ENCODE results near the gene AASS.
"Not testable (repeated sequence)": the region's sequence is repeated elsewhere in the genome, so short reads cannot be mapped to it uniquely, and the experiment has no call there.

The AASS gene

DNA sequence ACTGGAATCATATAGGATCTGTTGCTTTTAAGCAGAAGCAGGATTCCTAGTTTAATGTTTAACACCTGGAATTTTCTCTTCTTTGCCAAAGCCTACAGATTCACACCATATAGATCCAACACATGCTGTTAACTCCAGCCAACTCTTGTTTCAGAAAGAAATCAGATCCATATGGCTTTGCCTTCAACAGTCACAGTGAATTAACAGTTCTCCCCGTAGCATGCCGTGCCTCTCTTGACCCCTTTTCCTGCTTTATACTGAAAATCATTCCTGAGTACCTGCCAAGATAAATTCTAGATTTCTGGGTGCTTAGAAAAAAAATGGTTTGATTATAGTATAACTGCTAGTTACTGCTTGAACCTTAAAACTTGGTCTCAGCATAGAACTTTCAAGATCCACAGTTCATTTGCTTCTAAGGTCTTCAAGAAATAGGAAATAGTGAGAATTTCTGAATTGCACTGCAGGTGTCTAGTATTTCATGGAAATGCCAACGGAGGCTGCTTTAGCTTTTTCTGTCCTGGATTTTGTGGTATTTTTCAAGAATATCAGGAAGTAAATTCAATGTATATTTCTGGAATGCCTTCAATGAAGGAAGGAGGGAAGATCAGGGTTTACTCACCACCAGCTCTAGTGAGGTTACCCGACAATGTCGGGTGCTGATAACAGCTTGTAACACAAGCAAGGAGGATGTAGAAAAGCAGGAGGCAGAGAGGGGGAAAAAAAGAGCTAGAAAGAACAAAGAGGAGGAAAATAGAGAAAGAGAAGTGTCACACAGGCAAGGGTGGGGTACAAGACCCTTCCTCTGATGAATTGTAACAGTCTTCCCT is 6.6 kb downstream of the AASS start:
- peak overlapping the region in 1 of 2 experiments; percentile 45 for H3K27ac ChIP-seq (ENCODE audit: insufficient read depth in 1 of 2, low read depth in 1 of 2, low read length in 2 of 2, poor library complexity in 1 of 2, severe bottlenecking in 2 of 2)
- H3K9me3 ChIP-seq (ENCODE audit: control extremely low read depth in 1 of 5, control insufficient read depth in 4 of 5, insufficient read depth in 2 of 5, low read depth in 1 of 5, low read length in 4 of 5) = no peaks in the 10 kb centered on the region
- ChIA-PET POLR2A (no interaction called here), CTCF (interaction anchor here (1.9 kb wide), 1 partner anchor 45 kb away, joined by 4 read pairs; no protein-coding TSS in a partner anchor)
- H3K36me3 ChIP-seq (ENCODE audit: control insufficient read depth in 4 of 4, insufficient read depth in 4 of 4, low read length in 3 of 4) = no peaks in the 10 kb centered on the region
- peak overlapping the region in 6 of 7 experiments; percentile 31 to 76 (median 60) for H3K4me3 ChIP-seq (ENCODE audit: control insufficient read depth in 1 of 7, extremely low read depth in 1 of 7, insufficient read depth in 4 of 7, low read depth in 2 of 7, low read length in 6 of 7)
- peaks cover 0 to 6% (median 0%) of the 10 kb centered on the region in 5 experiments for H3K27me3 ChIP-seq (replicated peaks in 2 of 5; ENCODE audit: control insufficient read depth in 4 of 5, insufficient read depth in 5 of 5, low read length in 4 of 5)
- peak; percentile 7 to 47 (median 28) for DNase-seq
- 0% methylated on average over 3 of the region's 5 CpGs for WGBS (ENCODE audit: insufficient coverage)
- peaks cover 0 to 20% (median 4%) of the 10 kb centered on the region in 4 experiments for H3K4me1 ChIP-seq (ENCODE audit: control extremely low read depth in 1 of 4, control insufficient read depth in 4 of 4, insufficient read depth in 4 of 4, low read length in 3 of 4)

DNA sequence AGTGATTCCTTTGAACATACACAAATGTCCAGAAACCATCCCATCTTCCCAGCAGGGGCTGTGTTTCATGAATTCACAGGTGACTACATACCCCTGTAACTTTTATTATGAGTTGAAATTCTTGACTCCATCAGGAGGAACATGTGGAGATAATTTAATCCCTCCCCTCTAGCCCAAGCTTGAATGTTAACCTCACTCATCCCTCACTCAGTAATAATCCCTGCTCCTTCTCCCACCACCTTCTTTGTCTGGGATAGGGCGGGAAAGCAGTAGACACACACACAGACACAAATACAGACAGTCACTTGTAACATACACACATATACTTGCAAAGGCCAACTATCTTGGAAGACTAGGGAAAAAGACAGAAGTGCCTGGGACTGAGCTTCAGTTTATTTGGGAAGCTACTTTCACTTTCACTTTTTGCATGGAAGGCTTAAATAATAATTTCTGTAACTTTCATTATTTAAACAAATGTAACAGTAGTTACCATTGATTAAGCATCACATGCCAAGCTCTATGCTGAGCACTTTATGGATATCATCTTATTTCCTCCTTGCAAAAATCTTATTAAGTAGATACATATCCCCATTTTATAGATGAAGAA is 7.3 kb downstream of the AASS start:
- DNase-seq = peak; percentile 7 to 44 (median 34)
- ChIA-PET POLR2A (no interaction called here), CTCF (interaction anchor here (1.9 kb wide), 1 partner anchor 44 kb away, joined by 4 read pairs; no protein-coding TSS in a partner anchor)
- peak overlapping the region in 1 of 2 experiments; percentile 29 for H3K27ac ChIP-seq (ENCODE audit: insufficient read depth in 1 of 2, low read depth in 1 of 2, low read length in 2 of 2, poor library complexity in 1 of 2, severe bottlenecking in 2 of 2)
- WGBS (ENCODE audit: insufficient coverage) = no CpG with 5 or more reads among the region's 1 CpG
- H3K4me3 ChIP-seq (ENCODE audit: control insufficient read depth in 1 of 7, extremely low read depth in 1 of 7, insufficient read depth in 4 of 7, low read depth in 2 of 7, low read length in 6 of 7) = peak overlapping the region in 6 of 7 experiments; percentile 30 to 76 (median 60)
- H3K9me3 ChIP-seq (ENCODE audit: control extremely low read depth in 1 of 5, control insufficient read depth in 4 of 5, insufficient read depth in 2 of 5, low read depth in 1 of 5, low read length in 4 of 5) = no peaks in the 10 kb centered on the region
- peaks cover 0 to under 1% (median 0%) of the 10 kb centered on the region in 5 experiments for H3K27me3 ChIP-seq (replicated peaks in 2 of 5; ENCODE audit: control insufficient read depth in 4 of 5, insufficient read depth in 5 of 5, low read length in 4 of 5)
- peaks cover 0 to under 1% (median 0%) of the 10 kb centered on the region in 4 experiments for H3K36me3 ChIP-seq (ENCODE audit: control insufficient read depth in 4 of 4, insufficient read depth in 4 of 4, low read length in 3 of 4)
- H3K4me1 ChIP-seq (ENCODE audit: control extremely low read depth in 1 of 4, control insufficient read depth in 4 of 4, insufficient read depth in 4 of 4, low read length in 3 of 4) = peaks cover 0 to 20% (median 4%) of the 10 kb centered on the region in 4 experiments

DNA sequence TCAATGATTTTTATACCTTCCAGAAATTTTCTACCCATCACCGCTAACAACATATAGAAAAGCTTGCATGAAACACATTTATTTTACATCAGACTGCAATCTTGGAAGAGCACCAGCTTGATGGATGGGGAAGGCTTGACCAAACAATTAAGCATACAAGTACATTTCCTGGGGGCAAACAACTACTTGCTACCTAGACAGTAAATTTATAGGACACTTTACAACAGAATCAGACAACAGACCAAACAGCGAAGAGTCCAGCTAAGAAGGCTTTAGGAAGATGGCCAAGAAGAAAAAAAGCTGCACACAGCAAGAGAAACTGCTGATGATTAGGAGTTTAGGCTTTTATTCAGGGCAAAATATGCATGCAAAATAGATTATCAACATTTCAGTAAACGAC is 8.0 kb downstream of the AASS start:
- ChIA-PET CTCF (interaction anchor here (1.9 kb wide), 1 partner anchor 44 kb away, joined by 4 read pairs; no protein-coding TSS in a partner anchor), POLR2A (no interaction called here)
- Histone ChIP-seq H3K9me3 (ENCODE audit: control extremely low read depth in 1 of 5, control insufficient read depth in 4 of 5, insufficient read depth in 2 of 5, low read depth in 1 of 5, low read length in 4 of 5) (no peaks in the 10 kb centered on the region), H3K4me1 (ENCODE audit: control extremely low read depth in 1 of 4, control insufficient read depth in 4 of 4, insufficient read depth in 4 of 4, low read length in 3 of 4) (peaks cover 0 to 20% (median 4%) of the 10 kb centered on the region in 4 experiments), H3K27me3 (replicated peaks in 2 of 5; ENCODE audit: control insufficient read depth in 4 of 5, insufficient read depth in 5 of 5, low read length in 4 of 5) (no peaks in the 10 kb centered on the region), H3K27ac (ENCODE audit: insufficient read depth in 1 of 2, low read depth in 1 of 2, low read length in 2 of 2, poor library complexity in 1 of 2, severe bottlenecking in 2 of 2) (no peak overlapping the region), H3K36me3 (ENCODE audit: control insufficient read depth in 4 of 4, insufficient read depth in 4 of 4, low read length in 3 of 4) (peaks cover 0 to 3% (median 0%) of the 10 kb centered on the region in 4 experiments), H3K4me3 (ENCODE audit: control insufficient read depth in 1 of 7, extremely low read depth in 1 of 7, insufficient read depth in 4 of 7, low read depth in 2 of 7, low read length in 6 of 7) (no peak overlapping the region)
- no CpG with 5 or more reads among the region's 3 CpGs for WGBS (ENCODE audit: insufficient coverage)
- DNase-seq = no peak

DNA sequence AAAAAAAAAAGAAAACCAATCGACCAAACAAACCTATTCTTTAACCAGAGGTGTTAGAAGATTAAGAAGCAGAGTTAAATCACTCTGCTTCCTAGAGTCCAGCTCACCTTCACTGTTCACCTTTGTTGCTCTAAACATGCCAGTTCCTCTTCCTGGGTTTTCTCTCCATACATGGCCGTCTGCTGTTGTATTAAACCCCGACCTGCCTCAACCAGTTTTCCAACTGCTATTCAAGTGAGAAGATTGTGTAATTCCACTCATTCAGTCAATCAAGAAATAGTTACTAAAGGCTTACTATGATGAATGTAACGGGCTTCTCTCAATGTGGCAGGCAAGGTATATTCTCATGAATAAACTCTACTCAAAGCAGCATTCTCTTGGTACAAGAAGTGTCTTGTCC is 8.8 kb downstream of the AASS start:
- ChIA-PET CTCF (interaction anchor here (1.9 kb wide), 1 partner anchor 43 kb away, joined by 4 read pairs; no protein-coding TSS in a partner anchor), POLR2A (no interaction called here)
- DNase-seq = no peak
- no peaks in the 10 kb centered on the region for H3K9me3 ChIP-seq (ENCODE audit: control extremely low read depth in 1 of 5, control insufficient read depth in 4 of 5, insufficient read depth in 2 of 5, low read depth in 1 of 5, low read length in 4 of 5)
- H3K4me3 ChIP-seq (ENCODE audit: control insufficient read depth in 1 of 7, extremely low read depth in 1 of 7, insufficient read depth in 4 of 7, low read depth in 2 of 7, low read length in 6 of 7) = no peak overlapping the region
- WGBS (ENCODE audit: insufficient coverage) = no CpG with 5 or more reads among the region's 4 CpGs
- peaks cover 0 to 3% (median 0%) of the 10 kb centered on the region in 4 experiments for H3K36me3 ChIP-seq (ENCODE audit: control insufficient read depth in 4 of 4, insufficient read depth in 4 of 4, low read length in 3 of 4)
- H3K27me3 ChIP-seq (replicated peaks in 2 of 5; ENCODE audit: control insufficient read depth in 4 of 5, insufficient read depth in 5 of 5, low read length in 4 of 5) = no peaks in the 10 kb centered on the region
- H3K27ac ChIP-seq (ENCODE audit: insufficient read depth in 1 of 2, low read depth in 1 of 2, low read length in 2 of 2, poor library complexity in 1 of 2, severe bottlenecking in 2 of 2) = no peak overlapping the region
- peaks cover 0 to 20% (median 4%) of the 10 kb centered on the region in 4 experiments for H3K4me1 ChIP-seq (ENCODE audit: control extremely low read depth in 1 of 4, control insufficient read depth in 4 of 4, insufficient read depth in 4 of 4, low read length in 3 of 4)

DNA sequence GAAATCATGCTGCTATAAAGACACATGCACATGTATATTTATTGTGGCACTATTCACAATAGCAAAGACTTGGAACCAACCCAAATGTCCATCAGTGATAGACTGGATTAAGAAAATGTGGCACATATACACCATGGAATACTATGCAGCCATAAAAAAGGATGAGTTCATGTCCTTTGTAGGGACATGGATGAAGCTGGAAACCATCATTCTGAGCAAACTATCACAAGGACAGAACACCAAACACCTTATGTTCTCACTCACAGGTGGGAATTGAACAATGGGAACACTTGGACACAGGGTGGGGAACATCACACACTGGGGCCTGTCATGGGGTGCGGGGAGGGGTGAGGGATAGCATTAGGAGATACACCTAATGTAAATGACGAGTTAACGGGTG is 9.3 kb downstream of the AASS start:
- POLR2A ChIA-PET; H3K36me3 ChIP-seq (ENCODE audit: control insufficient read depth in 4 of 4, insufficient read depth in 4 of 4, low read length in 3 of 4); H3K9me3 ChIP-seq (ENCODE audit: control extremely low read depth in 1 of 5, control insufficient read depth in 4 of 5, insufficient read depth in 2 of 5, low read depth in 1 of 5, low read length in 4 of 5); H3K4me3 ChIP-seq (ENCODE audit: control insufficient read depth in 1 of 7, extremely low read depth in 1 of 7, insufficient read depth in 4 of 7, low read depth in 2 of 7, low read length in 6 of 7); H3K27me3 ChIP-seq (replicated peaks in 2 of 5; ENCODE audit: control insufficient read depth in 4 of 5, insufficient read depth in 5 of 5, low read length in 4 of 5); DNase-seq; CTCF ChIA-PET; H3K27ac ChIP-seq (ENCODE audit: insufficient read depth in 1 of 2, low read depth in 1 of 2, low read length in 2 of 2, poor library complexity in 1 of 2, severe bottlenecking in 2 of 2): not testable (repeated sequence)
- peaks cover 0 to 20% (median 4%) of the 10 kb centered on the region in 4 experiments for H3K4me1 ChIP-seq (ENCODE audit: control extremely low read depth in 1 of 4, control insufficient read depth in 4 of 4, insufficient read depth in 4 of 4, low read length in 3 of 4)
- no CpG with 5 or more reads among the region's 3 CpGs for WGBS (ENCODE audit: insufficient coverage)

DNA sequence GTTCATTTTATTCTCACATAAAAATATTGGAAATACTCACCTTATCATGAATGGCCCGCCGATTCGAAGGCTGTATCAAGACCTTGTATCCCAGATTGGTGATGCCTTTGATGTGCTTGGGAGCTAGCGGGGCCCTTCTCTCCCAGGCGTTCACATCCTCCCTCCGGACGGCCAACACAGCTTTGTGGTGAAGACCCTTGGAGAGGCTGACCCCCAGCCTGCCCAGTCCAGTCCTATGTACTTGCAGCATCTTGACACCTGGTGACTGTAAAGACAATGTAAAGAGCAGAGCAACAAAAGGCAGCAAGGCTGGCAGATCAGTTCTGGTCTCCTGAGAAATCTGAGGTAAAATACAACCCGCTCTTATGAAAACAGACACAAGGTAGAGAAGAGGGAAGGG is 10.6 kb downstream of the AASS start:
- Histone ChIP-seq H3K4me3 (ENCODE audit: control insufficient read depth in 1 of 7, extremely low read depth in 1 of 7, insufficient read depth in 4 of 7, low read depth in 2 of 7, low read length in 6 of 7) (no peak overlapping the region), H3K4me1 (ENCODE audit: control extremely low read depth in 1 of 4, control insufficient read depth in 4 of 4, insufficient read depth in 4 of 4, low read length in 3 of 4) (peaks cover 0 to 17% (median 4%) of the 10 kb centered on the region in 4 experiments), H3K9me3 (ENCODE audit: control extremely low read depth in 1 of 5, control insufficient read depth in 4 of 5, insufficient read depth in 2 of 5, low read depth in 1 of 5, low read length in 4 of 5) (no peaks in the 10 kb centered on the region), H3K27ac (ENCODE audit: insufficient read depth in 1 of 2, low read depth in 1 of 2, low read length in 2 of 2, poor library complexity in 1 of 2, severe bottlenecking in 2 of 2) (no peak overlapping the region), H3K27me3 (replicated peaks in 2 of 5; ENCODE audit: control insufficient read depth in 4 of 5, insufficient read depth in 5 of 5, low read length in 4 of 5) (no peaks in the 10 kb centered on the region), H3K36me3 (ENCODE audit: control insufficient read depth in 4 of 4, insufficient read depth in 4 of 4, low read length in 3 of 4) (peaks cover 0 to 3% (median 0%) of the 10 kb centered on the region in 4 experiments)
- WGBS (ENCODE audit: insufficient coverage) = 100% methylated on average over 4 of the region's 8 CpGs
- CTCF ChIA-PET = no interaction called here
- DNase-seq = no peak
- POLR2A ChIA-PET = no interaction called here

DNA sequence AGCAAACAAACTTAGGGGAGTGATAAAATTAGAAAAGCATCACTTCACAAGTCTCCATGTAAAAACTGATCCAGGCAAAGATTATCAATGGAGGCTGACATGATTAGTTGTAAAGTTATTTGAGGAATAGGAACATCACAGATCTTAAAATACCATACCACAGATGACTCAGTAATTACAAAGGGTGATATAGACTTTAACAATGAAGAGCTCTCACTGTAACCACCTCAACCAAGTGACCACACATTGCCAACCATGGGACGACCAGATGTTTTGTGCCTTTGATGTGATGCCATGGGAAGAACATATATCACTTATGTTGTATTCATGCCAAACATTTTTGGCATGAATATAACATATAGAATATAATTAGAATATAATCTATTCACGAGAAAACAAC is 11.7 kb downstream of the AASS start:
- ChIA-PET CTCF (no interaction called here), POLR2A (no interaction called here)
- H3K27ac ChIP-seq (ENCODE audit: insufficient read depth in 1 of 2, low read depth in 1 of 2, low read length in 2 of 2, poor library complexity in 1 of 2, severe bottlenecking in 2 of 2) = no peak overlapping the region
- H3K36me3 ChIP-seq (ENCODE audit: control insufficient read depth in 4 of 4, insufficient read depth in 4 of 4, low read length in 3 of 4) = peaks cover 0 to 3% (median 0%) of the 10 kb centered on the region in 4 experiments
- peaks cover 0 to 8% (median 3%) of the 10 kb centered on the region in 4 experiments for H3K4me1 ChIP-seq (ENCODE audit: control extremely low read depth in 1 of 4, control insufficient read depth in 4 of 4, insufficient read depth in 4 of 4, low read length in 3 of 4)
- no peaks in the 10 kb centered on the region for H3K27me3 ChIP-seq (replicated peaks in 2 of 5; ENCODE audit: control insufficient read depth in 4 of 5, insufficient read depth in 5 of 5, low read length in 4 of 5)
- WGBS (ENCODE audit: insufficient coverage) = no CpG with 5 or more reads among the region's 2 CpGs
- DNase-seq = no peak
- H3K4me3 ChIP-seq (ENCODE audit: control insufficient read depth in 1 of 7, extremely low read depth in 1 of 7, insufficient read depth in 4 of 7, low read depth in 2 of 7, low read length in 6 of 7) = no peak overlapping the region
- H3K9me3 ChIP-seq (ENCODE audit: control extremely low read depth in 1 of 5, control insufficient read depth in 4 of 5, insufficient read depth in 2 of 5, low read depth in 1 of 5, low read length in 4 of 5) = no peaks in the 10 kb centered on the region
